SH-SY5Y (cell line): ENCODE measurements around the gene IGF1R.

Source experiments
- GATA2 ChIP-seq: IDR thresholded peaks from 2 replicates; pipeline ENCODE4 v1.6.1; 2011; ENCODE audit warnings: mild to moderate bottlenecking, low read depth, low read length
- GATA3 ChIP-seq: IDR thresholded peaks from 2 replicates; pipeline ENCODE4 v1.6.1; 2011; ENCODE audit warnings: low read depth, mild to moderate bottlenecking, low read length, moderate library complexity

The IGF1R gene

DNA sequence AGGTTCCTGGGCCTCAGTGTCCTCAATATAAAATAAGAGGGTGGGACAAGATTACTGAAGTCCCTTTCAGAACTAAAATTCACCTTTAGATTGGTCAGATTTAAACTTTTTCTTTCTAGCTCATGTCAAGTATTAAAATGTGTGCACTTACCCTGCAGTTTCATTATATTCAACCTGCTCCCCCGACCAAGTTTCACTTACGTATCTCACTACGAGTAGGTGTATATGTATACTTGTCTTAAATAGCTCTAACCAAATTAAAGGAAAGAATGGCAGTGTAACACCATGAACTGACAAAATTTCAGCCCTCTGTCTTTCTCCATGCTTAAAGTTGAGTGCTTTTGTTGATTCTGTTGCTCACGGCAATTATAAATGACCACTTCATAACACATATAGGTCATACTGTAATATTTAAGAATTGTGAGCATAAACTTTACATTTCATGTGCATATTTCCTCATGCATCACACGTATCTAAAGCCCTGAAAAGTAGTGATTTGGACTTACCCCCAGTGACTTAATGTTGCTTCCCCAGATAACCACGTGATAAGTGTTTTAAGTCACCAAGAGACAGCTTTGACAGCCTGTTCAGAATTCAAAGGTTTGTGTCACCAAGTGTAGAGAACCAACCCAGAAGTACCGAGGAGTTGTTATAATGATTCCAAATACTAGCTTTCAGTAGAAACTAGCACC lies 289.2 kb downstream of the IGF1R start:
- TF ChIP-seq GATA3 (no peak), GATA2 (no peak)

DNA sequence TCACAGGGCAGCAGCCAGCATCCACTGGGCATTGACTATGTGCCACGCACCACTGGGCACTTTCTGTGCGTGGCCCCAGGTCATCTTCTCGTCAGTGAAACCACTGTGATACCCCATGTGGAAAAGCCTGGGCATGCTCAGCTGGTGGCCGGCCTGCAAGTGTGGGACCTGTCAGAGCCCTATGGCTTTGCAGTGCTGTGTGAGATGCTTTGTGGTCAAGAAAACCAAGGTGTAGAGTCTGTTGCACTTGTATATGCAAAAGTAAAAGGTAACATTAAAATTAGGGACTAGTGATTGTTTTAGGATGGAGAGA lies 289.7 kb downstream of the IGF1R start:
- TF ChIP-seq GATA3, result no peak
- TF ChIP-seq GATA2, result no peak

DNA sequence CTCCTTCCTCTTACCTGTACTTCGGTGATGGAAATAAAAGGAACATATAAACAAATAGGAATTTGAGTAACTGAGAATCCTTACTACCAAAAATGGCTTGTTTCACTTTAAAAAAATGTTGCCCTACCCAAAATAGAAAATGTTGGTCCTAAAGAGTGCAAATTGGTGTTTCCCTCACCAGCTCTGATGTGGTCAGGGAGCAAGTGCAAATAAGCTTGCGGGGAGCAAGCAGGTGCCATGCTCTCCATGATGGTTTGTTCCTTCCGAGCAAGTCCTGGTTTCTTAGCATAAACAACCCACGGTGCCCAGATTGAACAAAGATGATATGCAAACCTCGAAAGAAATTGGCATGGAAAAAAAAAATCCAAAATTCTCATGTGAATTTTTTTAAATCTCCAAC lies 290.5 kb downstream of the IGF1R start:
- no peak for TF ChIP-seq GATA2
- no peak for TF ChIP-seq GATA3

DNA sequence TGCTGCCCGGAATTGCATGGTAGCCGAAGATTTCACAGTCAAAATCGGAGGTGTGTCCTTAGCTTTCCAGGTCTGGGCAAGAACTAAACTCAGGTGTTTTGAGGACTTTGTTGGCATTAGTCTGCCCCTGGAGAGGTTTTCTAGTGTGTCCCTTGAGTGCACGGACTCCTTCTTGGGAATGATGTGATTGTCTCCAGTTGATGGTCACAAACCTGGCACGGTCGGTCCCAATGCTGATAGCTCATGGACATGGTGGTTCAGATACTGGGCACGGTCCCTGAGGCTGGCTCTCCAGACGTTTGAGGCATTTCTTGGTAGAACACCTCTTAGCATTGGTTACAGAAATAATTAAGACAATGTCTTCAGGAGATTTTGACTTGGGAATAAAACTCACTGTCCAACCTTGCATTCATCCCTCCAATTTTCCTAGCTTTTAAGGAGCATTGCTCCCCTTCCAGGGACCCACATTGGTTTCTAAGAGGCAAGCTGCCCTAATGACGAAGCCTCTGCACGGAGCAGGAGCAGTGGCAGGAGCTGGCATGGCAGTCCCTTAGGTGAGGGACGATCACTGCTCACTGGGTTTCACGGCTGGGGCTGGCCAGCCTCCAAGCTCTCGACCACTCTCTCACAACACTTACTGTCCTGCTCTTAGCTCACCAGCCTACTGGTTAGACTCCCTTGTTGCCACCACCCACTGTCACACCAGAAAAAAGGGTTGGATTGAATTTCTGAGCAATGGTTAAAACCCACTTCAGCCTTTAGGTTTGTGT lies 291.2 kb downstream of the IGF1R start:
- TF ChIP-seq GATA3 (no peak), GATA2 (no peak)

DNA sequence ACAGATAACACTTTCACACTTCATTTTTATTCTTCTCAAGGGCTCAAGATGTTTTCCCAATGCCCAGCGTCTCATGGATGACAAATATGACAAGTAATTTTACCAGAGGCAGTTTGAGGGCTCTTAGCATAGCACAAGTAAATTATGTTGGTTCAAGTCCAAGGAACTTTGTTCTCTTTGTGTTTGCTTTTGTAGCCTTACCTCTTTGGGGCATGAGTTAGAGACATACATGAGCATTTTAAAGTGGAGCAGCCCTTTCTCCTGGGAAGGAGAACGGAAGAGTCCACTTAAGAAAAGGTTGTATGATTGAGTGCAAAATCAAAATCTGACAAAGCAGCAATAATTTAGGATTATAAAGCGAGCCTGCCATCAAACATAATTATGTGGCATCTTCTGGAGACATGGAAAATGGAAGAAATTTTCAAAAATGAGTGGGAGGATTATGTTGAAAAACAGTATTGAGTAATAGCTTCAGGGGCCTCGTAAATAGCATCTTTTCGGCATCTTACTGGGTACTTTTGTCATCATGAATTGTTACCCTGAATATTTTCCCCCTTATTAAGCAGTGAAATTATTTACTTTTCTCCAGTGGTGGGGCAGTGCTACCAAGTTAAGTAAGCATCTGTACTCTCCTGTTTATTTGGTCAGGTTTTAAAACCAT lies 293.4 kb downstream of the IGF1R start:
- TF ChIP-seq GATA3 (no peak), GATA2 (no peak)

DNA sequence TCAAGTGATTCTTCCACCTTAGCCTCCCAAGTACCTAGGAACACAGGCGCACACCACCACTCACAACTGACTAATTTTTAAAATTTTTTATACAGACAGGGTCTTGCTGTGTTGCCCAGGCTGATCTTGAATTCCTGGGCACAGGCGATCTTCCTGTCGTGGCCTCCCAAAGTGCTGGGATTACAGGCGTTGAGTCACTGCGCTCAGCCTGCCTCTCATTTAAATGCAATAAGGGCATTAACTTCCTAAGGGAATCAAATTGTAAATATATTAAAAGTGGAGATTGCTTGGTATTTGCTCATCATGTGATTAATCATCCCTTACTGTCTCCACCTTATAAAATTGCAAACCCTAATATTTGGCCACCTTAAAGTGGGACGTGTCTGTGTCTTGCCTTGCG lies 294.1 kb downstream of the IGF1R start:
- TF ChIP-seq GATA2, result no peak

DNA sequence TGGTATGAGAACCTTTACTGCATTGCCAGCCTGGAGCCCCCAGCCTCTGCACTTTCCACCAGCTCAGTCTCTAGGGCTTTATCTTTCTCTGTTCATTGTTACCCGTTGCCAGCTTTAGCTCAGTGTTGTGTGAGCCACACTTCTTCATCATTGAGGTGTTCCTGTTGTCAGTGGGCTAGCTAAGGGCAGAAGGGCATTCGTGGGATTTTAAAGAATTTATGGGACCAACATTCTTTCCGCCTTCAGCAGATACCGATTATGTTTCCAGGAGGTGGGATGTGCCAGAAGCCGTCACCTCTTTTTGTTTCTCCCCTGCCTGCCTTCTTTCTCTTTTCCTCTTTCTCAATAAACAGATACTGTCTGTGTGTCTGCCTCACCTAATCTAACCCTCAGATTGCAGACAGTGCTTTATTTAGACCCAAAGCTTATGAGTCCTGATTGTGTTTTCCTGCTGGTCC lies 294.7 kb downstream of the IGF1R start:
- TF ChIP-seq GATA3 (no peak), GATA2 (no peak)

DNA sequence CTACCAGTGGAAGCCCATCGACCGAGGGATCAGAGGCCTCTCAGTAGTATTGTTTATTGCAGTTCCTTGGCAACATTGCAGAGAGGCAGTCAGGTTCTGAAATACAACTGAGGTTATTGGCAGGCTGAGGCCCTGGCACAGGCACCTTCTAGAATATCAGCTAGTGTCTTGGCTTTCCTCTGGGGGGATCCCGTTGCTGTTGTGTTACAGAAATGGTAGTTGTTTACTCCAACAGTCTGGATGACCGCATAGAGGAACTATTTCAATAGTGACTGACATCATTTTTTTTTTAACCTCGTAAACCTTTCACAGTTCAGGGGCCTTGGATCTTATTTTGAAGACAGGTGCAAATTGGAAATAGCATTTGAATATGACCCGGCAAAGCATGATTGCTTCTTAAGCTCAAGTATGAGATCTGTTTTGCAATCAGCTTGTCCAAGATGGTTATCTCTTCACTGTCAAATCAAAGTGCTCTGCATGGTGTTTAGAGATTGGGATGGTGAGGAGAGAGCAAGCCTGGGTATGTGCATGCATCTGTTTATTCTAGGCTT lies 295.3 kb downstream of the IGF1R start:
- TF ChIP-seq GATA3 (no peak; the same call in none of the 2 replicates), GATA2 (peak; percentile 77)

DNA sequence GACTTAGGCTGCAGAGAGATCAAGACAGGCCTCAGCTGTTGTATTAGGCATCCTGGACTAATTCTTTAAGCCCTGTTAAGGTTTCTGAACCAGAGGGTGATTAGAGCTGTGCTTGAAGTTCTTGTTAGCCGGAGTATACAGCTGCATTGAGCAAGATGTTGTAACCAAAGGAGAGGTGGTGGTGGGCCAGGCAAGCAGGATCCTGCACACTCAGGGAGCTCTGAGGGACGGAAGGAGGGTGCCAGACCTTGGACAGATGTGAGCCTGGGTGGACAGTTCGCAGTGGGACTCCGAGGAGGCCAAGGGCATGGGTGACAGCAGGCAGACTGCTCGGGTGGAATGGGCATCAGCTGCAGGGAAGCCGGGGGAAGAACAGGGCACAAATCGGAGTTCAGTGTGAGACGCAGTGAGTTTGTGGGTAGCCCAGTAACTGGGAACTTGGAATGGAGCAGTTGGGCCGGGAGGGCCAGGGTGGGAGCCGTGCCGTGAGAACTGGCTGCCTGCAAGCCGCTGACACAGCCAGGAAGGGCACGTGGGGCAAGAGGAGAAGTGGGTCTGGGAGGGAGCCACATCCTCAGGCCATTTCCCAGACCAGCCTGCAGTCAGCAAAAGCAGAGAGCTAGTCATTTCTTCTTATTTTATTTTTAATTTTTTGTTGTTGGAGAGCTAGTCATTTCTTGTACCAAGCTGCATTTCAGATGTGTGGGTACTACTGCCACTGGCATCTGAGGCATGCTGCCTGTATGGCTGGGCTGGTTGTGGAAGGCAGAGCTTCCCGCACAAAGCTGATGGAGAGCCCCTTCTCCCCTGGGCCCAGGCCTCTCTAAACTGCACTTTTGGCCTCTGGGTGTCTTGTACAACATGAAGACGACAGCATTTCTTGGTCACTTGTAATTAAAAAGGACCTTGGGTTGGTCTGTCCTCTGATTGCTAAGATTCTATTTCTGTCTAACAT lies 298.2 kb downstream of the IGF1R start:
- TF ChIP-seq GATA2, result no peak
- no peak for TF ChIP-seq GATA3

DNA sequence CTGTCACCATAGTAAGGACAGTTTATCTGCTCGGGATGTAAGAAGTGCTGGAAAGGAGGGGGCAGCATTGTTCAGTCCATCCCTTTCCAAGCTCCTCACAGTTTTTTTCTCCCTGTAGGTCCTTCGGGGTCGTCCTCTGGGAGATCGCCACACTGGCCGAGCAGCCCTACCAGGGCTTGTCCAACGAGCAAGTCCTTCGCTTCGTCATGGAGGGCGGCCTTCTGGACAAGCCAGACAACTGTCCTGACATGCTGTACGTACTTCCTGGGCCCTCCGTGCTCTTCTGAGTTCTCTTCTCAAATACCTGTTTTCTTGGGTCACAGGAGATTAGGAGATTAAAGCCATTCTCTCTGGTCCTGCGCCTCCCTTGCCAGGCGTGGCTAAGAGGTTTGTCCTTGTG lies 300.1 kb downstream of the IGF1R start:
- TF ChIP-seq GATA3 (no peak), GATA2 (no peak)

DNA sequence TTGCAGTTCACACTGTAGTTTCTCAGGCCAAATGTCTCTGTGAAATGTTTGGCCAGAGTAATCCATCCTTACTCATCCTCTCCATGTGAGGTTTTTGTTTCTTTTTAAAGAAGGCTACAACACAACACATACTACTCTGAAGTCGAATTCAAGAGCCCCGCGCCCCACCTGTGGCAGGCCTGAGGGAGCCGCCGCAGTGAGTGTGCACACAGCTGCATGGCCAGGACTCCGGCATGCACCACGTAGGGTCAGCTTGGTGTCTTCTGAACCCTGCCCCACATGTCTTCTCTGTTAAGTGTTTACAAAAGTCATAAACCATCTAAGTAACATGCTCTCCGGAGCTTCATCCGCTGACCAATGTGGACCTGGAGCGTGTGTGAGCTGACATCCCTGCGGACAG lies 300.6 kb downstream of the IGF1R start:
- TF ChIP-seq GATA2 (no peak), GATA3 (no peak)

DNA sequence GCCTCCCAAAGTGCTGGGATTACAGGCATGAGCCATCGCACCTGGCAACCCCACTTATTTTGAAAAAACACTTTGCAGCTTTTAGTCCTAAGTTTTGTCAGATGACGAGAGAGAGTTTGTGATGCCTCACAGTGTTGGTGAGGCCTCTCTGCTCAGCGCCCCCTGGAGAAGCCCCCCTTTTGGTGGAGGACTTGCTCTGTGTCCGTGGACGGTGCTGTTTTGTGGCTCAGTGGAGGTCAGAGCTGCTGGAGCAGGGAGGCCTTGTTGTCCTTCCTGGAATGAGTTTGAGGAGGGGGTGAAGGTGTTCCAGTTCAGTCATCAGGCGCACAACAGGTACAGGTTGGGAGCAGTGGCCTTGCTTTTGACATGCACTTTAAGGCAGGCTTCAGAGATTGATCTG lies 301.3 kb downstream of the IGF1R start:
- TF ChIP-seq GATA3 (no peak), GATA2 (no peak)

DNA sequence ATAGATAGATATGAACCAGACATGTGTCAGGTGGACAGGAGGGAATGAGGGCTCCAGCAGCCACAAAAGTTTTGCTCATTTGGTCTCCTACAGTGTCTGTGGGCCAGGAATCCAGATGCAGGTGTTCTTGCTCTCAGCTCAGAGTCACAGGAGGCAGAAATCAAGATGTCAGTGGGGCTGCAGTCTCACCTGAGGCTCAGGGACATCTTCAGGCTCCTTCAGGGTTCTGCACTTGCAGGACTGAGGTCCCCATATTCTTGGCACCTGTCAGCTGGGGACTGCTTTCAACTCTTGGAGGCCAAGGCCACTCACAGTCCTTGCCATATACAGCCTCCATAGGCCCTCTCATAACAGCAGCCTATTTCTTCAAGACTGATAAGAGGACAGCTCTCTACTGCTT lies 301.9 kb downstream of the IGF1R start:
- TF ChIP-seq GATA2 (no peak), GATA3 (no peak)

DNA sequence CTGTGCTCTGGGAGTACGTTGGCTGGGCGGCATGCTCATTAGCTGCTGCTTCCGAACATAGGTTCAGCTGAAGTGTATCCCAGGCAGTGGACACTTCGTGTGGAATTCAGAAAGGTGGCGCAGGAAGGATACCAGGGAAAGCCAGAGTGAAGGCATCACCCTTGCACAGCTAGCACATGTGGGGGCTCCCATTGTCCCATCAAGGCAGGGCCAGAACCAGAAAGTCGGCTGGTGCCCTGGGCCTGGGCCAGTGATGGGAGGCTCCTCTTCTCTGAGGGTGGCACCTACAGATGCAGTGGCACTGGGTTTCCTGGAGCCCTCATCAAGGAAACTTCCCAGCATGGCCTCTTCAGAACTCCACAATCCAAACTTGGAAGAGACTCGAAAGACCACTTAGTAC lies 302.7 kb downstream of the IGF1R start:
- TF ChIP-seq GATA3 (no peak), GATA2 (no peak)
